Measurements from ENCODE around the gene TREML1.

GRCh38 chr6:41190791-41191190, 36.6 kb upstream of the TREML1 start:
- TF ChIP-seq, protein P1, sequence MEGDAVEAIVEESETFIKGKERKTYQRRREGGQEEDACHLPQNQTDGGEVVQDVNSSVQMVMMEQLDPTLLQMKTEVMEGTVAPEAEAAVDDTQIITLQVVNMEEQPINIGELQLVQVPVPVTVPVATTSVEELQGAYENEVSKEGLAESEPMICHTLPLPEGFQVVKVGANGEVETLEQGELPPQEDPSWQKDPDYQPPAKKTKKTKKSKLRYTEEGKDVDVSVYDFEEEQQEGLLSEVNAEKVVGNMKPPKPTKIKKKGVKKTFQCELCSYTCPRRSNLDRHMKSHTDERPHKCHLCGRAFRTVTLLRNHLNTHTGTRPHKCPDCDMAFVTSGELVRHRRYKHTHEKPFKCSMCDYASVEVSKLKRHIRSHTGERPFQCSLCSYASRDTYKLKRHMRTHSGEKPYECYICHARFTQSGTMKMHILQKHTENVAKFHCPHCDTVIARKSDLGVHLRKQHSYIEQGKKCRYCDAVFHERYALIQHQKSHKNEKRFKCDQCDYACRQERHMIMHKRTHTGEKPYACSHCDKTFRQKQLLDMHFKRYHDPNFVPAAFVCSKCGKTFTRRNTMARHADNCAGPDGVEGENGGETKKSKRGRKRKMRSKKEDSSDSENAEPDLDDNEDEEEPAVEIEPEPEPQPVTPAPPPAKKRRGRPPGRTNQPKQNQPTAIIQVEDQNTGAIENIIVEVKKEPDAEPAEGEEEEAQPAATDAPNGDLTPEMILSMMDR (IDR thresholded peaks at IDR 0.05): no peak
- TF ChIP-seq GABPA (IDR thresholded peaks at IDR 0.05; ENCODE audit: low read depth): no peak
- no peak for TF ChIP-seq USF2 (IDR thresholded peaks at IDR 0.05; ENCODE audit: borderline replicate concordance, low read depth, low read length)
- no peak for TF ChIP-seq POLR2AphosphoS5 (IDR thresholded peaks at IDR 0.05; ENCODE audit: low read depth, low read length)
- TF ChIP-seq EP300 (IDR thresholded peaks at IDR 0.05; ENCODE audit: borderline replicate concordance in 1 of 2, low read depth in 1 of 2, low read length in 1 of 2): no peak
- TF ChIP-seq TAF1 (IDR thresholded peaks at IDR 0.05; ENCODE audit: borderline replicate concordance, low read depth, low read length): no peak
- no peak for TF ChIP-seq EZH2phosphoT487 (IDR thresholded peaks at IDR 0.05; ENCODE audit: borderline replicate concordance, low read depth)
- TF ChIP-seq, protein P2, sequence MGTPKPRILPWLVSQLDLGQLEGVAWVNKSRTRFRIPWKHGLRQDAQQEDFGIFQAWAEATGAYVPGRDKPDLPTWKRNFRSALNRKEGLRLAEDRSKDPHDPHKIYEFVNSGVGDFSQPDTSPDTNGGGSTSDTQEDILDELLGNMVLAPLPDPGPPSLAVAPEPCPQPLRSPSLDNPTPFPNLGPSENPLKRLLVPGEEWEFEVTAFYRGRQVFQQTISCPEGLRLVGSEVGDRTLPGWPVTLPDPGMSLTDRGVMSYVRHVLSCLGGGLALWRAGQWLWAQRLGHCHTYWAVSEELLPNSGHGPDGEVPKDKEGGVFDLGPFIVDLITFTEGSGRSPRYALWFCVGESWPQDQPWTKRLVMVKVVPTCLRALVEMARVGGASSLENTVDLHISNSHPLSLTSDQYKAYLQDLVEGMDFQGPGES (IDR thresholded peaks at IDR 0.05; ENCODE audit: low read depth, low read length): no peak
